Measurements from ENCODE around the gene S1PR2. TPM values are rescaled to one million over a fixed set of nuclear protein-coding genes. Genes with fewer than 3 reads are reported as not detected.
"Not testable (repeated sequence)": the region's sequence is repeated elsewhere in the genome, so short reads cannot be mapped to it uniquely, and the experiment has no call there.

The S1PR2 gene
- total RNA-seq, 4 donors from 2014 or later: 0.56 to 2.2 (median 1.1) TPM

DNA sequence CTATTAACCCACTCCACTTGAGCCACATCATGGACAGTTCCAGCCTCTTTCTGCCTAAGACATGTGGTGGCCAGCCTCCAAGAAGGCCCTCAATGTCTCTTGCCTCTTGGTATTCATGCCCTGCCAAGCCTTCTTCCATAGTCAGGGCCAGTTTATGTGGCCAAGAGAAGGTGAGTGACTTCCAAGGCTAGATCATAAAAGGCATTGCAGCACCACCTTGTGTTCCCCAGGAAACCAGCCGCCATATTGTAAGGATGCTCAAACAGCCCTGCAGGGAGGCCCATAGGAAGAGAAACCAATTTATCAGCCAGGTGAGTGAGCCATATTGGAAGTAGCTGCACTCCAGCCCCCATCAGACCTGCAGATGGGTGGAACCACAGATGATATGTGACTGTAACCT, 24.1 kb downstream of the S1PR2 start:
- H3K27me3 ChIP-seq: no peaks in the 10 kb centered on the region
- ATAC-seq (no peak), DNase-seq (no peak)
- H3K4me3 ChIP-seq: no peak overlapping the region
- intact Hi-C loops (cut with DNase I; ENCODE audit: low total_unique reads) (no loop called here), in situ Hi-C loops (cut with MboI; ENCODE audit: low sequenced_read_pairs in 4 of 4) (no loop called here)
- TF ChIP-seq, protein P1, sequence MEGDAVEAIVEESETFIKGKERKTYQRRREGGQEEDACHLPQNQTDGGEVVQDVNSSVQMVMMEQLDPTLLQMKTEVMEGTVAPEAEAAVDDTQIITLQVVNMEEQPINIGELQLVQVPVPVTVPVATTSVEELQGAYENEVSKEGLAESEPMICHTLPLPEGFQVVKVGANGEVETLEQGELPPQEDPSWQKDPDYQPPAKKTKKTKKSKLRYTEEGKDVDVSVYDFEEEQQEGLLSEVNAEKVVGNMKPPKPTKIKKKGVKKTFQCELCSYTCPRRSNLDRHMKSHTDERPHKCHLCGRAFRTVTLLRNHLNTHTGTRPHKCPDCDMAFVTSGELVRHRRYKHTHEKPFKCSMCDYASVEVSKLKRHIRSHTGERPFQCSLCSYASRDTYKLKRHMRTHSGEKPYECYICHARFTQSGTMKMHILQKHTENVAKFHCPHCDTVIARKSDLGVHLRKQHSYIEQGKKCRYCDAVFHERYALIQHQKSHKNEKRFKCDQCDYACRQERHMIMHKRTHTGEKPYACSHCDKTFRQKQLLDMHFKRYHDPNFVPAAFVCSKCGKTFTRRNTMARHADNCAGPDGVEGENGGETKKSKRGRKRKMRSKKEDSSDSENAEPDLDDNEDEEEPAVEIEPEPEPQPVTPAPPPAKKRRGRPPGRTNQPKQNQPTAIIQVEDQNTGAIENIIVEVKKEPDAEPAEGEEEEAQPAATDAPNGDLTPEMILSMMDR (IDR thresholded peaks at IDR 0.05 in 4 of 5, conservative IDR thresholded peaks at IDR 0.05 in 1 of 5): no peak
- no peak for TF ChIP-seq POLR2A (IDR thresholded peaks at IDR 0.05)
- no peak overlapping the region for H3K27ac ChIP-seq
- H3K36me3 ChIP-seq: no peaks in the 10 kb centered on the region
- no peaks in the 10 kb centered on the region for H3K9me3 ChIP-seq
- H3K4me1 ChIP-seq: no peaks in the 10 kb centered on the region

DNA sequence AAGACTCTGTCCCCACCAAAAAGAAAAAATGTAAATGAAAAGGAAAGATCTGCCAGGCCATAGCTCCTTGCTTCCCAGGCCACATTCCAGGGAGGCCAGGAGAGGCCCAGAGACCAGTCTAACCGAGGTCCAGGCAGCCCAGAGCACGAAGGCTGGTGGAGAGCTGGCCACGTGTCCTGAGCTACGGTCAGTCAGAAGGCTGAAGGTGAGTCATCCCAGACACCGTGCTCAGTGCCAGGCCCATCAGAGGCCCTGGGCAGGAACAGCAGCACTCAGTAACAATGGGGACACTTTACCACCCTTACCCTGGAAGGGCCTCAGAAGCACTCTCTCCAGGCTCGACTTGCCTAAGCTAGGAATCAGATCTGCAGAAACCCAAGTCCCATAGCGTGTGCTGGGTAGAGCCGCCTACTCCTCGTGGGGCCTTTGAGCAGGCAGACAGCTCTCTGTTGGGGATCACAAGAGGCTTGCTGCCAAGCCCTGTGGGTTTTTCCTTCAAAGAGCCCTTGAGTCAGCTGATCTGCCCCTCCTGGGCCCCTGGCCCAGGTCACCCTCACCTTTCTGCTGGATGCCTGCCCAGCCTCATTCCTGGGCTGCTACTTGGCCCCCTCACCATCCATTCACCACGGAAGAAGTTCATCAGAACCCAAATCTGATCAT, 24.8 kb downstream of the S1PR2 start:
- no peak for ATAC-seq
- in situ Hi-C loops (cut with MboI; ENCODE audit: low sequenced_read_pairs in 4 of 4): no loop called here

DNA sequence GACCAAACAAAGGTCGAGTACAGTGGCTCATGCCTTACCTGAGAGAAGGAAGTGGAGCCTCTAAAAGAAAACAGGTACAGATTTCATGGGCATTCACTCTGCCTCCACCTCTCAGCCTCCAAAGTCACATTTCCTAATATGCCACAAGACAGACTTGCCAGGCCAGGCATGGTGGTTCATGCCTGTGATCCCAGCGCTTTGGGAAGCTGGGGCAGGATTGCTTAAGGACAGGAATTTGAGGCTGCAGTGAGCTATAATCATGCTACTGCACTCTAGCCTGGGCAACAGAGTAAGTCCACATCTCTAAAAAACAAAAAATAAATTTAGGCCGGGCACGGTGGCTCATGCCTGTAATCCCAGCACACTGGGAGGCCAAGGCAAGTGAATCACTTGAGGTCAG, 25.5 kb downstream of the S1PR2 start:
- TF ChIP-seq, protein P1 (IDR thresholded peaks at IDR 0.05 in 4 of 5, conservative IDR thresholded peaks at IDR 0.05 in 1 of 5): no peak
- TF ChIP-seq POLR2A (IDR thresholded peaks at IDR 0.05): no peak
- Histone ChIP-seq H3K27me3 (no peaks in the 10 kb centered on the region), H3K27ac (no peak overlapping the region), H3K9me3 (no peaks in the 10 kb centered on the region), H3K4me3 (no peak overlapping the region), H3K36me3 (no peaks in the 10 kb centered on the region), H3K4me1 (no peaks in the 10 kb centered on the region)
- intact Hi-C loops (cut with DNase I; ENCODE audit: low total_unique reads) (no loop called here), in situ Hi-C loops (cut with MboI; ENCODE audit: low sequenced_read_pairs in 4 of 4) (no loop called here)
- ATAC-seq: no peak
- no peak for DNase-seq

More for the DNA sequence above, 24.8 kb downstream of the S1PR2 start:
- Histone ChIP-seq H3K36me3 (no peaks in the 10 kb centered on the region), H3K4me3 (no peak overlapping the region), H3K27me3 (no peaks in the 10 kb centered on the region), H3K9me3 (no peaks in the 10 kb centered on the region), H3K4me1 (no peaks in the 10 kb centered on the region), H3K27ac (no peak overlapping the region)
- TF ChIP-seq POLR2A (IDR thresholded peaks at IDR 0.05): no peak
- TF ChIP-seq, protein P1 (IDR thresholded peaks at IDR 0.05 in 4 of 5, conservative IDR thresholded peaks at IDR 0.05 in 1 of 5): no peak
- no peak for DNase-seq
- intact Hi-C loops (cut with DNase I; ENCODE audit: low total_unique reads): no loop called here

DNA sequence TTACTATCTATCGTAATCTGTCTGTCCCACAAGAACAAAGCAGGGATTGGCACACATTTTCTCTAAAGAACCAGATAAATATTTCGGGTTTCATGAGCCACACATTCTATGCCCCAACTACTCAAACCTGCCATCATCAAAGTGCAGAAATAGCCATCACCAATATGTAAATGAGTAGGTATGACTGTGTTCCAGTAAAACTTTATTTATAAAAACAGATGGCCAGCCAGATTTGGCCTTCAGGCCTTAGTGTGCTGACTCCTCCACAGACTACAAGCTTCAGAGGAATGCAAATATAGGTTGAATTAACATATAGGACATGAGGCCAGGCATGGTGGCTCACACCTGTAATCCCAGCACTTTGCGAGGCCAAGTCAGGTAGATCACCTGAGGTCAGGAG, 27.4 kb downstream of the S1PR2 start:
- Histone ChIP-seq H3K9me3 (no peaks in the 10 kb centered on the region), H3K36me3 (no peaks in the 10 kb centered on the region), H3K4me1 (no peaks in the 10 kb centered on the region), H3K27ac (no peak overlapping the region), H3K27me3 (no peaks in the 10 kb centered on the region), H3K4me3 (no peak overlapping the region)
- no peak for TF ChIP-seq POLR2A (IDR thresholded peaks at IDR 0.05)
- TF ChIP-seq, protein P1 (IDR thresholded peaks at IDR 0.05 in 4 of 5, conservative IDR thresholded peaks at IDR 0.05 in 1 of 5): no peak
- in situ Hi-C loops (cut with MboI; ENCODE audit: low sequenced_read_pairs in 4 of 4): no loop called here
- no peak for ATAC-seq
- no peak for DNase-seq
- intact Hi-C loops (cut with DNase I; ENCODE audit: low total_unique reads): no loop called here

DNA sequence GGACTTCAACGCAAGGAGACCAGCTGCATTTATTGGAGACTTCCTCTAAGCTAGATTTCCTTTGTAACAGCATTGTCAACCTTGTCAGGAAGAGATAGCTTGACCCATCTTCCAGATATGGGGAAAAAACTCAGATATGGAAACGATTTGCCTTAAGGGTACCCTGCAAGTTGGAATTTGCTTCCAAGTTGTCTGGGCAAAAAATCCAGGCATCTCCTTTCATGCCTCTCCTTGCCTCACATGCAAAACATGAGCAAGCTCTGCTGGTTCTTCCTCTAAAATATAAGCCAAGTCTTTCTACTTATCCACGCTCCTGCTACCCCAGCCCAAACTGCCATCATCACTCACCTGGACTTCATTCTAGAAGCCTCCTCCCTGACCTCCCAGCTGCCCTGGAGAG, 30.0 kb downstream of the S1PR2 start:
- no peak overlapping the region for H3K27ac ChIP-seq
- TF ChIP-seq, protein P1 (IDR thresholded peaks at IDR 0.05 in 4 of 5, conservative IDR thresholded peaks at IDR 0.05 in 1 of 5): no peak
- no peak for TF ChIP-seq POLR2A (IDR thresholded peaks at IDR 0.05)
- in situ Hi-C loops (cut with MboI; ENCODE audit: low sequenced_read_pairs in 4 of 4): no loop called here
- intact Hi-C loops (cut with DNase I; ENCODE audit: low total_unique reads): no loop called here
- ATAC-seq (no peak), DNase-seq (no peak)
- H3K4me3 ChIP-seq: no peak overlapping the region
- no peaks in the 10 kb centered on the region for H3K27me3 ChIP-seq
- H3K9me3 ChIP-seq: no peaks in the 10 kb centered on the region
- no peaks in the 10 kb centered on the region for H3K36me3 ChIP-seq
- no peaks in the 10 kb centered on the region for H3K4me1 ChIP-seq

DNA sequence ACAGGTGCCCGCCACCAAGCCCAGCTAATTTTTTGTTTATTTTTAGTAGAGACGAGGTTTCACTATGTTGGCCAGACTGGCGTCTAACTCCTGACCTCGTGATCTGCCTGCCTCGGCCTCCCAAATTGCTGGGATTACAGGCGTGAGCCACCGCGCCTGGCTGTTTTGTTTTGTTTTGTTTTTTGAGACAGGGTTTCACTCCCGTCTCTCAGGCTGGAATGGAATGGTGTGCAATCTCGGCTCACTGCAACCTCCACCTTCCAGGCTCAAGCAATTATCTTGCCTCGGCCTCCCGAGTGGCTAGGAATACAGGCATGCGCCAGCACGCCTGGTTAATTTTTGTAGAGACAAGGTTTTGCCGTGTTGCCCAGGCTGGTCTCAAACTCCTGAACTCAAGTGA, 31.0 kb downstream of the S1PR2 start:
- H3K9me3 ChIP-seq; H3K4me1 ChIP-seq; H3K36me3 ChIP-seq; intact Hi-C loops (cut with DNase I; ENCODE audit: low total_unique reads); ATAC-seq; H3K27ac ChIP-seq; H3K4me3 ChIP-seq; H3K27me3 ChIP-seq; DNase-seq; in situ Hi-C loops (cut with MboI; ENCODE audit: low sequenced_read_pairs in 4 of 4): not testable (repeated sequence)
